GM19395 (cell line): ENCODE measurements around the gene NIPSNAP2.
A peak's percentile ranks its signal among the peaks of the same experiment; 100 is the strongest.
"Not testable (repeated sequence)": the region's sequence is repeated elsewhere in the genome, so short reads cannot be mapped to it uniquely, and the experiment has no call there.

ENCODE experiments used
- ATAC-seq: cut with Tn5 transposase; IDR thresholded peaks from one replicate; pipeline ENCODE4 v1.9.1; 2021; ENCODE audit warnings: mild to moderate bottlenecking, moderate library complexity; ENCODE audit not compliant: unreplicated experiment

The NIPSNAP2 gene

DNA sequence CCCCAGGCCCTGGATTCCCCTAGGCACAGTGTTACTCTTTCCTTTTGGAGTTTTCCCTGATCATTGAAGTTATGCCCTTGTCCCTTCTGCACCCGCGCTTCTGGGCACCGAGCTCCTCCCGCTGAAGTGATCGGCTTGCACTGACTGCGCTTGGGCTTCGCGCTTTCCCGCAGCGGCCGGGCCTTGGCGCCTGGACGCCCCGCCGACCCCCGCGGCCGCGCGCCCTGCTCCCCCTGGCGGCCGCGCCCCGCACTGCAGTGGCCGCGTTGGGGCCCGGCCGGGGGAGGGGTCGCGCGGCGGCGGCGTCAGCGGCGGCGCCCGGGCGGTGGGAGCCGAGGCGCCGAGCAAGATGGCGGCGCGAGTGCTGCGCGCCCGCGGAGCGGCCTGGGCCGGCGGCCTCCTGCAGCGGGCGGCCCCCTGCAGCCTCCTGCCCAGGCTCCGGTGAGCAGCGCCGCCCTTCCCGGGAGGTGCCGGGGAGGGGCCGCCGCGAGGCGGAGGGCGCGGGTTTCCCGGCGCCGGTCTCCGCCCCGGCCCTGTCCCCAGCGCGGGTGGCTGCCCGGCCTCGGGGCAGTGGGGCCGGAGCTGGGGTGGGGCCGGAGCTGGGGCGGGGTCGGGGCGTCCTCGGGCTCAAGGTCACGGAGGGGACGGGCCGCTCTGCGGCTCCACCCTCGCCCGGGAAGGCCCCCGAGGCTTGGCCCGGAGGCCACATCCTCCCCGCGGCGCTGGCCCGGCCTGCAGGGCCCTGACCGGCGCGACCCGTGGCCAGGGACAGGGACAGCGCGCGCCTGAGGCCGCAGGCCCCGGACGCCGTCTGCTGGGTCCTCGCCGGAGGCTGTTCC, at the start of gene NIPSNAP2:
Gene NIPSNAP2, plus strand, starts transcription at position 325 of the 839 bp plus-strand sequence. Its CDS starts 25 bp downstream, at position 350.
- peak; percentile 78 for ATAC-seq

DNA sequence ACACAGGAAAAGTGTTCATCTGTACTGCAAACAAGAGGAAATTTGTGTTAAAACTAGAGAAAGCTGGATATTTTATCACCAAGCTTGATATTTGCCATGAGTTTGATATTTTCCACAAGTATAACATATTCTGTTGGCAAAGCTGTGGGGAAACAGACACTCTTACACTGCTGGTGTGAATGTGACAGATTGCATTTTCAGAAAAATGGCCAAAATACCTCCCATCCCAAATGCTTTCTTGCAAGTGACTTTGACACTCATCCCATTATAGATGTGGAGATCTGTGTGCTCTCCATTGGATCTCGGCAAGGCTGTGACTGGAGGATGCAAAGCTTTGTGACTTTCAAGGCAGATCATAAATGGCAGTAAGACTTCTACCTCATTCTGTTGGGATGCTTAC, 46.6 kb upstream of the NIPSNAP2 start:
- ATAC-seq, result no peak

DNA sequence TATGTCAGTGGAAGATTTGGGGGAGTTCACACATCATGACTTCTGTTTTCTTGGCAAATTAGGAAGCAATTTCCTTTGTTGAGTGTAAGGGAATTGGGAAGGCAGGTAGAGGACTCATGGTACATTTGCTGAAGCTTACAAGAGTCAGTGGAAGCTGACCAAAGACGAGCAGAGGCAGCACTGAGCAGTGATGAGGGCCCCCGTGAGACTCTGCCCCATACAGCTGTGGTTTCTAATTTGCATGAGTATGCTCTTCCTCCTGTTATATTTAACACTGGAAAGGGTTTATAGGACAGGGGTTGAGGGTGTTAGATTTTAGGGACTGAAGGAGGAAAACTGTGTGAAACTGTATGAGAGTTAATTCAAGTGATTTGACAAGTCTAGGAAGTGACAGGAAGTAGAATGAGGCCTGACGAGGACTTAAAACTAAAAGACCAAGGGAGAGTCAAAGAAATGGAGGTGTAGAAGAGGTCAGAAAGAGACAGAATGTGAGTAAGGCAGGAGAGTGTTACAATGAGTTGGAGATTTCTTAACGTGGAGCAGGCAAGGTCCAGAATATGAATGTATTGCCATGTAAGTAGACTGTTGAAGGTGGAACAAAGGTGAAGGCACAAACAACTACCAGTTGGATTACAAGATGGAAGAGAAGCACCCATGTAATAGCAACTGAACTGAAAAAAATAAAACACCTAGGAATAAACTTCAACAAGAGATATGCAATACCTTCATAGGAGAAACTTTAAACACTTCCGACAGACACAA, 36.2 kb upstream of the NIPSNAP2 start:
- no peak for ATAC-seq

DNA sequence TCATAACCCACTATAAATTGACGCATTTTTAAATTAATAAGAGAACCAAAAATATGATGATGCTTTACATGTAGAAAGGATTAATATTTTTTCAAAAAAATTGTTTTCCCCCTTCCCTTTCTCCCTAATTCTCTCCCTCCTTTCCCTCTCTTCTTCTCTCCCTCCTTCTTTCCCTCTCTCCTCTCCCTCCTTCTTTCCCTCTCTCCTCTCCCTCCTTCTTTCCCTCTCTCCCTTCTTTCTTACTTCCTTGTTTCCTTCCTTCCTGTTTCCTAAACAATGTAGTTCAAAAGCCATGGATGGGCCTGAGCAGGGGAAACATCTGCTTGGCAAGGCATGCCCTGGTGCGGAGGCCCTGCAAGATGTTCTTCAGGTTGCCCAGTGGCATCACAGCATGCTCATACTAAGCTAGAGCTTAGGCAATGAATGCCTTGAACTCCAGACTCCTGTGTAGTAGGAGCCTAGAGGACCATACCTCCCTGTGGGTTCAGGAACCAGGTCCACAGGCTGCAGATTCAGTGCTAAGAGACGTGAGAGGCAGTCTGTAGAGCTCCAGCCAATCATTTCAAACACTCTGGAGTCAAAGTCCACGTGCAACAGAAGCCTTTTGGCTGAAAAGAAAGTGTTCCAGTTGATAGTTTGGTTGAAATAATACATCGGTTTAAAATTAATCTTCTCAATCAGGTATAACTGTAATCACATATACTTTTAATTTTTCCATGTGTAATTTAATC, 32.8 kb upstream of the NIPSNAP2 start:
- ATAC-seq, result no peak

DNA sequence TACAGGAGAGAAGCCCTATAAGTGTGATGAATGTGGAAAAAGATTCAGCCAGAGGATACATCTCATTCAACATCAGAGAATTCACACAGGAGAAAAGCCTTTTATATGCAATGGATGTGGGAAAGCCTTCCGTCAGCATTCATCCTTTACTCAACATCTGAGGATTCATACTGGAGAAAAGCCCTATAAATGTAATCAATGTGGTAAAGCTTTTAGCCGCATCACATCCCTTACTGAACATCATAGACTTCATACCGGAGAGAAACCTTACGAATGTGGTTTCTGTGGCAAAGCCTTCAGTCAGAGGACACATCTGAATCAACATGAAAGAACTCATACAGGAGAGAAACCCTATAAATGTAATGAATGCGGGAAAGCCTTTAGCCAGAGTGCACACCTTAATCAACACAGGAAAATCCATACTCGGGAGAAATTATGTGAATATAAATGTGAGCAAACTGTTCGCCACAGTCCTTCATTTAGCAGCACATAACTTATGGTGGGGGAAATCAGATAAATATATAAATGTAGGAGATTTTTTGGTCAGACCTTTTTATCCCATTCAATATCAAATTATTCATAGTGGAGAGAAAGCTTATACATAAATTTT, 24.8 kb upstream of the NIPSNAP2 start:
- no peak for ATAC-seq

DNA sequence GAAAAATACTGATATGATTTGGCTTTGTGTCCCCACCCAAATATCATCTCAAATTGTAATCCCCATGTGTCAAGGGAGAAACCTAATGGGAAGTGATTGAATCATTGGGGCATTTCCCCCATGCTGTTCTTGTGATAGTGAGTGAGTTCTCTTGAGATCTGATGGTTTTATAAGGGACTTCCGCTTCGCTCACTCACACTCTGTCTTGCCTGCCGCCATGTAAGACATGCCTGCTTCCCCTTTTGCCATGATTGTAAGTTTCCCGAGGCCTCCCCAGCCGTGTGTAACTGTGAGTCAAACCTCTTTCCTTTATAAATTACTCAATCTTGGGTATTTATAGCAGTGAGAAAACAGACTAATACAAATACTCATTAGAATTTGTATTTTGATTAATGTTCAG, 17.8 kb upstream of the NIPSNAP2 start:
- no peak for ATAC-seq

DNA sequence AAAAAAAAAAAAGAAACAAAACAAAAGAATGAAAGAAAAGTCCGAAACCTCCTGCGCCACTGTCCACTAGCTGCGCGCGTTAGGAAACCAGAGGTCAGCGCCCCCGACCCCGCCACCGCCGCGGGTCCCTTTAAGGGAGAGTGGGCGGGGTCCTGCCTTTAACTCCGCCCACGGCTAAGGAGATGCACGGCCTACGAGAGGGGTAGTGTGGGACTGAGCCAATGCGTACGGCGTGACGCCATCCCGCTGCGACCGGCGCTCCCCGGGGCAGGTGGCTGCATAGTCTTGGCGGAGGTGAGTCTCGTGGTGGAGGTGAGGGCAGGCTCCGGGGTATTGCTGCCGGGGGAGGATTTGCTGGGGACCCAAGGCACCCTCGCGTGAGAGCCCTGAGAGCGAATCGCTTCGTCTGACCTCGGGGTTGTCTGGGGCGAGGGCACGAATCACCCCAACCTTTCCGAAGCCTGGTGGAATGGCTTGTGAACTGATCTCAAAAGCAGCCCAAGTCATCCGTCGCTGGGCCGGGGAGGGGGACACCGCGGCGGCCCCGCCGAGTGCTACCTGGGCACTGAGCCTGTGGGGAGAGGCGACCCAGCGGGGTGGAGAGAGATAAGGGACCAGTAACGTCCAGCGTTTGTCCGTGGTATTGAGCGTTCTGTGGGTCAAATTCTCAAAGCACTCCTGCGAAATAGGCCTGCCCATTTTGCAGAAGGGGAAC, 12.6 kb upstream of the NIPSNAP2 start, which contains the start of gene MRPS17:
Gene MRPS17, plus strand, starts transcription at position 241 of the 715 bp plus-strand sequence. CDS start 1,319 bp downstream, outside the sequence.
- peak; percentile 100 for ATAC-seq

DNA sequence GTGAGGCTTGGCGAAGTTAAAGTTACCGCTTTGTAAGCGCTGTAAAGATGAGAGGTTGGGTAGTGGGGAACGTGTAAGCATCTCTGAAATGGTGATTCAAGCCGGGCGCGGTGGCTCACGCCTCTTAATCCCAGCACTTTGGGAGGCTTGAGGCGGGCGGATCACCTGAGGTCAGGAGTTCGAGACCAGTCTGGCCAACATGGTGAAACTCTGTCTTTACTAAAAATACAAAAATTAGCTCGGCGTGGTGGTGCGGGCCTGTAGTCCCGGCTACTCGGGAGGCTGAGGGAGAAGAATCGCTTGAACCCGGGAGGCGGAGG, 12.1 kb upstream of the NIPSNAP2 start:
- ATAC-seq, result not testable (repeated sequence)

DNA sequence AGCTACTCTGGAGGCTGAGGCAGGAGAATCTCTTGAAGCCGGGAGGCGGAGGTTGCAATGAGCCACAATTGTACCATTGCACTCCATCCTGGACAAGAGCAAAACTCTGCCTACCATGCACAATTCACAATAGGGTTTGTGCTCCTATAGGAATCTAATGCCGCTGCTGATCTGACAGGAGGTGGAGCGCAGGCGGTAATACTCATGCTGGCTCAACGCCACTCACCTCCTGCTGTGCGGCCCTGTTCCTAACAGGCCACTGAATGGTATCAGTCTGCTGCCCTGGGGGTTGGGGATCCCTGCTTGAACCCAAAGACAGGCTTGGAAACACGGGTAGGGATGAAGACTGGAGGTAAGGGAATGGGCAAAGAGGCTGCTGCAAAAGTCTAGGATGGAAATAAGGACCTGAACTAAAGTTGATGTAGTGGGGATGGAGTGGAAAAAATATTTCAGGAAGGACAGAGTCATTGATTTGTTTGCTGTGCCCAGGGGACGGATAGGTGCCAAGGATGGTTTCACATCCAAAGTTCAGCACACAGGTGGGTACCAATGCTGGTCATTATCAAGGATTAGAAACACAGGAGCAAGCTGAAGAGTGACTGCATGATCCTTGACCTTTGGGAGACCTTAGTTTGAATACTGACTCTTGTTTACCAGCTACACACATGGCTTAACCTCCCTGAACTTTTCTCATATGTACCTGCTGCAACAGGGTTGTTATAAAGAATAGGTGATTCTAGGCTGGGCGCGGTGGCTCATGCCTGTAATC, 10.5 kb upstream of the NIPSNAP2 start:
- ATAC-seq, result no peak

DNA sequence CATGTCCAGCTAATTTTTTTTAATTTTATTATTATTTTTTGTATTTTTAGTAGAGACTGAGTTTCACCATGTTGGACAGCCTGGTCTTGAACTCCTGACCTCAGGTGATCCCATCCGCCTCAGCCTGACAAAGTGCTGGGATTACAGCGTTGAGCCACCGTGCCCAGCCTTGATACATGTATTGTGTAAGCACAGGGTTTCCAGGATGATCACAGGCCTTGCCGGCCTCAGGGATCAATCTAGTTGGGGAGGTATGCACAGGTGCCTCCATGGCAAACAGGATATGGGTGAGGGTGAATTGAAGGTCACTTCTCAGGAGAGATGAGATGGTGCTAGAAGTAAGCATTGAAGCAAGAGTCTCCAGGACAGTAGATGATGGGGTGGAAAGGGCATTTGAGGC, 7.2 kb upstream of the NIPSNAP2 start:
- ATAC-seq, result no peak

DNA sequence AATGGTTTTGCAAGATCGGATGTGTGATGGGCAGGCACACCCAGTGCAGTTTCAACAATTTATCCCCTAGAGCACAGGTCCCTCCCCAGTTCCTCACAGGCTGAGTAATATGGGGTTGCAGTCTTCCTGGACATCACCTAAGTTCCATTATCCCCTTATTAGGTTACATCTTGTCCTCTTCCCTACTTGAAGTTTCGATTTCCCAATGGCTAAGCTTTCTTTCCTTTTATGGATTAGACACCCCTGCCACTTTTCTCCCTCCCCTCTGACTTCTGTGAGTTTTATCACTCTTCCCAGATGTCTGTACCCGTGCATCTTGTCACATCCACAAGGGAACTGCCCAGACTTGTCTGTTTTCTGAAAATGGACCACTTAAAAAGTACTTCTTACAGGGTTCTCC, 2.4 kb upstream of the NIPSNAP2 start:
- no peak for ATAC-seq

DNA sequence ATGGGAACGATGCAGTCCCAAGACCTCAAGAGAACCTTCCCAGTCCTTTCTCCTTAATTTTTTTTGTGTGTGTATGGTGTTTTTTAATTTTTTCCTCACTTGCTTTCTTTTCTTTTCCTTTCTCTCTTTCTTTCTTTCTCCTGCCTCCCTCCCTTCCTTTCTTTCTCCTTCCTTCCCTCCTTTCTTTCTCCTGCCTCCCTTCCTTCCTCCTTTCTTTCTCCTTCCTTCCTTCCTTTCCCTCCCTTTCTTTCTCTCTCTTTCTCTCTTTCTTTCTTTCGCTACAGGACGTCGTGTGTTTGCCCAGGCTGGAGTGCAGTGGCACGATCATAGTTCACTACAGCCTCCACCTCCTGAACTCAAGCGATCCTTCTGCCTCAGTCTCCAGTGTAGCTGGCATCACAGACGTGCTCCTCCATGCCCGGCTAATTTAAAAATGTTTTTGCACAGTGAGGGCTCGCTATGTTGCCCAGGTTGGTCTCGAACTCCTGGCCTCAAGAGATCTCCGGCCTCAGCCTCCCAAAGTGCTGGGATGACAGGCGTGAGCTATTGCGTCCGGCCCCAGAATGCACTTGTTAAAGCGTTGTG, 709 bp upstream of the NIPSNAP2 start:
- ATAC-seq, result no peak

DNA sequence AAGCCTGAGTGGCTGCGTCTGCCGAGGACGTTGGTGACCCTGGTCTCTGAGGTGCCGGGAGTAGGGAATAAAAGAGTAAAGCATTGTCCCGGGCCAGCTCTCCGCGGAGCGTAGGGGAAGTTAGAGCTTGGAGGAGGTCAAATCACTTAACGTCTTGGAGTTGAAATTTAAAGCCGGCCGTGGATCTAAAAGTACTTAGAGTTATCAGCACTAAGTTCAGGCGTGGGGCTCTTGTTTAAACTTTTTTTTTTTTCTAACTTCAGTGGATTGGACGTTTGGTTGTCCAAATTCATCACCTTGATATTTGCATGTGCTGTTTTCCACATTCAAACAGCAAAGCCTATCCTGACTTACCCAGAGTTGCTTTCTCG, 700 bp downstream of the NIPSNAP2 start:
- ATAC-seq, result no peak

DNA sequence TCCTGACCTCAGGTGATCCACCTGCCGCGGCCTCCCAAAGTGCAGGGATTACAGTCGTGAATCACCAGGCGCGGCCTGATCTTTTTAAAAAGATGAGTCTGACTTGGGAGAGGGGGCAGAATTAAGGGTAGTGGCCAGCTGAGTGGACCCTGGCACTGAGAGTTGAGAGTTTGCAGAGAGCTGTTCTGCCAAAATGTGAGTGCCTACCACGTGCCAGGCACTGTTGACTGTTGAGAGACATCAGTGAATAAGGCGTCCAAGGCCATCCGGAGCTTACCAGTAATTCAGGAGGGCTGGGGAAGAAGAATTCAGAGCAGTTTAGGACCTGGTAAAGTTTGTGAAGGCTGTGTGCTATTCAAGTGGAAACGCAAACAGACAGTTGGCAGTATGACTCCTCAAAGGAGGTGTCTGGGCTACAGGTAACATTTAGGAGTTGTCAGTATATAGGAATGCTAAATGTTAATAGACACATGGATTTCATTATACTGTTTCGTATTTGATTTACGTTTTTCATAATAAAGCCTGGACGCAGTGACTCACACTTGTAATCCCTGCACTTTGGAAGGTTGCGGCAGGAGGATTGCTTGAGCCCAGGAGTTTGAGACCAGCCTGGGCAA, 1.5 kb downstream of the NIPSNAP2 start:
- ATAC-seq, result no peak

DNA sequence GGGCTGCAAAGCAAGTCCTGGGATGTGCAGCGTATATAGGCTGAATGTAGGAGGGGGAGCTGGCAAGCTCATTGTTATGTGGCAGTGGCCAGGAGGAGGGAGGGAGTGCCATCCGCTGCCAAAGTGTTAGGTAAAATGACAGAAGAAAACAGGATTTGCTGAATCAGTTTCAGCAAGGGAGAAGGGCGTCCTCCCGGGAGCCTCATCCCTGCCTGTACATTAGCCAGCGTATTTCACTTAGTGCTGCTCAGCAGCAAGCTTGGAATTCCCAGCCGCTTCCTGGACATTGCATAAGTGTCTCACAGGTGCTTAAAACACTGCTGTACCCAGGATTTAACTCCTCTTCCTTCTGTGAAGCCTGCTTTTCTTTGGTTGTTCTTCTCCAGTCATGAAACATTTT, 2.5 kb downstream of the NIPSNAP2 start:
- no peak for ATAC-seq

DNA sequence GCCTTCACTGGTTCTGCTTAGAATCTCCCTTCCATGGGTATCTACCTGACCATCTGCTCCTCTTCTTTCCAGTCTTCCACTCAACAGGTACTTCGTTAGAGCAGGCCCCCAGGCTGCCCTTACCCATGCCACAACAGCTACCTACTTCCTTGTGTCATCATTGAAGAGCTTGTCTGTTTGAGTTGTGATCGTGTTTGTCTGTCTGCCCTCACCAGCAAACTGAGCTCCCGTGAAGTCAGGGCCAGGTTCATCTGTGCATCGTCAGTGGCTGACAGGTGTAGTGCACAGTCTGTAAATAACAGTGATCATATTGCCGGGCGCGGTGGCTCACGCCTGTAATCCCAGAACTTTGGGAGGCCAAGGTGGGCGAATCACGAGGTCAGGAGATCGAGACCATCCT, 5.0 kb downstream of the NIPSNAP2 start:
- ATAC-seq, result no peak

DNA sequence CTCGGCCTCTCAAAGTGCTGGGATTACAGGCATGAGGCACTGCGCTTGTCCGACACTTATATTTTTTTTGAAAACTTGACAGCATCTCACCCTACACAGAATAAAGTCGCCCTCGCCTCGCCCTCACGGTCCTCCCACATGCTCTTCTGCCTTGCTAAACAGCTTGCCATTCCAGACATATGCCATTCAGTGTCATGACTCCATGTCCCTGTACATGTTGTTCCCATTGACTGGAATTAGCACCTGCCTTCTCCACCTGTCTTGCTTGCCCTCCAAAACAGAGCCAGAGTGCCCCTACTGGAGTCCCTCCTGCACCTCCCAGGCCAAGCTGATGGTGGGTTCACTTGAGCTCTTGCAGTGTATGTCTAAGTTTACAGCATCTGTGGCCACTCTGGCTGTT, 6.2 kb downstream of the NIPSNAP2 start:
- no peak for ATAC-seq

DNA sequence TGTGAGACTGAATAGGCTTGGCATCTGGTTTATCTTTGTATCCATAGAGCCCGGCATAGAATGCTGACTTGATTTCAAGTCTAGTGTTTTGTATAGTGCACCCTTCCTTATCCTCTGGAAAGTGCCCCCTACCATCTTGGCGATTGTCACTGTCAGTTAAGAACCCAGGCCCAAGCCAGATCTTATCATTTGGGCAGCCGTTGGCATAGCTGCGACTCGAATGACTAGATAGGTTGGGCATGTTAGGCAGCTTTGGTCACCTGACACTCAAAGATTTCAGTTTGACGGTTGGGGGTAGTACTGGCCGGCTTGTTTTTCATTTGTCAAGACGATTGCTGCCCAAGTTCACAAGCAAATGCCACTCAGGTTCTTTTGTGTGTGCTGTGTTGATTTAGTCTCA, 6.6 kb downstream of the NIPSNAP2 start:
- ATAC-seq, result no peak

DNA sequence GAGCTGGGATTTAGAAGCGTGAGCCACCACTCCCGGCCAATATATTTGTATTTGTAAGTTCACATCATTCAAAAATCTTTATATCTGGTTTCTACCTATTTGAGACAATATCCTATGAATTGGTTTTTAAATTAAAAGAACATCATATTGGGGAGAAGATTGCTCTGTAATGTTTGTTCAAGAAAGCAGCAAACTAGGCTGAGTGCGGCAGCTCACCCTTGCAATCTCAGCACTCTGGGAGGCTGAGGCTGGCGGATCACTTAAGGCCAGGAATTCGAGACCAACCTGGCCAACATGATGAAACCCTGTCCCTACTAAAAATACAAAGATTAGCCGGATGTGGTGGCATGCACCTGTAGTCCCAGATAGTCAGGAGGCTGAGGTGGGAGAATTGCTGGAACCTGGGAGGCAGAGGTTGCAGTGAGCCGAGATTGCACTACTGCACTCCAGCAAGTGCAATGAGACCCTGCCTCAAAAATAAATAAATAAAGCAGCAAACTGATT, 9.4 kb downstream of the NIPSNAP2 start:
- ATAC-seq, result no peak
